Measurements from ENCODE around the gene AHDC1.
A peak's percentile ranks its signal among the peaks of the same experiment; 100 is the strongest.
"Not testable (repeated sequence)": the region's sequence is repeated elsewhere in the genome, so short reads cannot be mapped to it uniquely, and the experiment has no call there.

Gene AHDC1, protein sequence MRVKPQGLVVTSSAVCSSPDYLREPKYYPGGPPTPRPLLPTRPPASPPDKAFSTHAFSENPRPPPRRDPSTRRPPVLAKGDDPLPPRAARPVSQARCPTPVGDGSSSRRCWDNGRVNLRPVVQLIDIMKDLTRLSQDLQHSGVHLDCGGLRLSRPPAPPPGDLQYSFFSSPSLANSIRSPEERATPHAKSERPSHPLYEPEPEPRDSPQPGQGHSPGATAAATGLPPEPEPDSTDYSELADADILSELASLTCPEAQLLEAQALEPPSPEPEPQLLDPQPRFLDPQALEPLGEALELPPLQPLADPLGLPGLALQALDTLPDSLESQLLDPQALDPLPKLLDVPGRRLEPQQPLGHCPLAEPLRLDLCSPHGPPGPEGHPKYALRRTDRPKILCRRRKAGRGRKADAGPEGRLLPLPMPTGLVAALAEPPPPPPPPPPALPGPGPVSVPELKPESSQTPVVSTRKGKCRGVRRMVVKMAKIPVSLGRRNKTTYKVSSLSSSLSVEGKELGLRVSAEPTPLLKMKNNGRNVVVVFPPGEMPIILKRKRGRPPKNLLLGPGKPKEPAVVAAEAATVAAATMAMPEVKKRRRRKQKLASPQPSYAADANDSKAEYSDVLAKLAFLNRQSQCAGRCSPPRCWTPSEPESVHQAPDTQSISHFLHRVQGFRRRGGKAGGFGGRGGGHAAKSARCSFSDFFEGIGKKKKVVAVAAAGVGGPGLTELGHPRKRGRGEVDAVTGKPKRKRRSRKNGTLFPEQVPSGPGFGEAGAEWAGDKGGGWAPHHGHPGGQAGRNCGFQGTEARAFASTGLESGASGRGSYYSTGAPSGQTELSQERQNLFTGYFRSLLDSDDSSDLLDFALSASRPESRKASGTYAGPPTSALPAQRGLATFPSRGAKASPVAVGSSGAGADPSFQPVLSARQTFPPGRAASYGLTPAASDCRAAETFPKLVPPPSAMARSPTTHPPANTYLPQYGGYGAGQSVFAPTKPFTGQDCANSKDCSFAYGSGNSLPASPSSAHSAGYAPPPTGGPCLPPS (N-terminal part only)

DNA sequence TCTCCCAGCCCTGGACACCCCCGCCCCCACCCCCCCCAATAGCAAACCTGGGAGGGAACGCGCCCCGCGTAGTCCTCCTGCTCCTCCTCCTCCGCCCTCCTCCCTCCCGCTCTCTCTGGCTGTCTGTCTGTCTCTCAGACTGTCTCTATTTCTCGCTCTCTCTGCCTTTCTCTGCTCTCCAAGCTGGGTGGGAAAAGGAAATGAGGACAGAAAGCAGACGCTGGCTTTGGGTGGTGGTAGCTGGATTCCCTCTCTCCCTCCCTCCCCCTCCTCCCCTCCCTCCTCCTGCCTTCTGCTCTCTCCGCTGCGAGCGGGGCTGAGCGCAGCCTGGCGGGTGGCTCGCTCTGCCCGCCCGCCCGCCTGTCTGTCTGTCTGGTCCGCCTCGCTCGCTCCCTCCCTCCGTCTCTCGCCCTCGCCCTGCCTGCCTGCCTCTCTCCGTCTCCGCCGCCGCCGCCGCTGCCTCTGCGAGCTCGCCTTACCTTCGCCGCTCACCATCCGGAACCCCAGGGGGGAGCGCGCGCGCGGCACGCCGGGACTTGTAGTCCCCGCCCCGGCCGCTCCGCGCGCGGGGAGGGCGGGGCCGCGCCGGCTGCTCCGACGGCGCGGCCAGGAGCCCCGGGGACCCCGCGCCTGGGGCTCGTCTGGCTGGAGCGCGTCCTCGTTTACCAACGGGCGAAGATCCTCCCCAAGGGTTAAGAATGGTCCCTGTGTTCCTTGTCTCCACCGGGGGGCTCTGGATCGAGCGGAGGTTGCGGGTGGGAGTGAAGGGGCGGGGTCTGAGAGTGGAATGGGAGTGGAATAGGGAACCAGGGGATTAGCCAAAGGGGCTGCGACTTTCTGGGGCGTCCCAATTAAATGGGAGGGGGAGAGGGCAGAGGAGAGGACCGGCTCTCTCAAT is at the start of gene AHDC1:
Gene AHDC1, minus strand, starts transcription at position 464 of the 898 bp plus-strand sequence. CDS start 52,029 bp downstream, outside the sequence.
- DNase-seq (ENCODE audit: low read depth): peak; percentile 85

DNA sequence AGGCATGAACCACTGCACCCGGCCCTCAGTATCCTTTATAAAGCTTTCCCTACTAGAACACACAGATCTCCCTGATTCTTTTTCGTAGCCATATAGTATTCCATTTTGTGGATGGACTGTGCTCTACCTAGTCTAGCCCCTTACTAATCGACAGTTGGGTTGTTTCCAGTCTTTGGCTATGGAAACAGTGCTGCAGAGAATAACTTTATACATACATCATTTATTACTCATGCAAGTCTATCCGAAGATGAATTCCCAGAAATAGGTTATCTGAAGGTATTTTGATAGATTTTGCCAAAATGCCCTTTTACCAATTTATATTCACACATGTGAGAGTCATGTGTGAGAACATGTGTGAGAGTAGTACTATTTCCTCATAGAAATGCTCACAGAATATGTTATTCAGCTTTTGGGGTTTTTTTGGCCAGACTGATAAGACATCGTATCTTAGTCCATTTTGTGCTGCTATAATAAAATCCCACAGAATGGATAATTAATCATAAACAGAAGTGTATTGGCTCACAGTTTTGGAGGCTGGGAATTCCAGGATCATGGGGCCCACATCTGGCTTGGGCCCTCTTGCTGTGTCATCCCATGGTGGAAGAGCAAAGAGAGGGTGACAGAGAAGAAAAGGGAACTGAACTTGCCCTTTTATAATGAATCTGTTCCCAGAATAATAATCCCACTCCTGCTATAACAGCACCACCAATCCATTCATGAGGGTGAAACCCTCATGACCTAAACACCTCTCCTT is 48.3 kb upstream of the AHDC1 start:
- no peak for DNase-seq (ENCODE audit: low read depth)

DNA sequence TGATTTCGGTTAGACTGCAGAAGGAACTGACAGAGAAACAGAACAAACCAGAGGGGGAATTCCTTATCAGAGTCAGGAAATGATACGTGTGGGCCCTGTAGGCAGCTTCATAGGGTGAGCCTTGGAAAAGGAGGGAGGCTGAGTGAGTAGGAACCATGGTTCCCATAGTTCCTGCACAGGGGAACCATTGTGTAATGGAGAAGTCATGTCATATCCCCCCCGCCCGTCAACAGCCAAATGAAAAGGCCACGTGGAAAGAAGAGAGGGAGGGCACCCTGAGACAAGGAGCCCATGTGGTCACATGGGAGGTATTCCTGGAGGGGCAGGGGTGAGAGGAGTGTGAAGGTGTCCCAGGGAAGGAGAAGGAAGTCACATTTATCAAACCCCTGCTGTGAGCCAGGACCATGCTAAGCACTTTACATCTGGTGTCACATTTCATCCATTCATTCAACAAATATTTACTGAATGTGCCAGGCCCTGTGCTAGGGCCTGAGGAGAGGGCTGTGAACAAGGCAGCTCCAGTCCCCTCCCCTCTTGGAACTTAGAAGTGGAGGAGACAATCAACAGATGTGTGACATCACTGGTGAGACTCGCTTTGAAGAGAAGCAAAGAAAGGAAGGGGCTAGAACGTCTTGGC is 46.7 kb upstream of the AHDC1 start:
- no peak for DNase-seq (ENCODE audit: low read depth)

DNA sequence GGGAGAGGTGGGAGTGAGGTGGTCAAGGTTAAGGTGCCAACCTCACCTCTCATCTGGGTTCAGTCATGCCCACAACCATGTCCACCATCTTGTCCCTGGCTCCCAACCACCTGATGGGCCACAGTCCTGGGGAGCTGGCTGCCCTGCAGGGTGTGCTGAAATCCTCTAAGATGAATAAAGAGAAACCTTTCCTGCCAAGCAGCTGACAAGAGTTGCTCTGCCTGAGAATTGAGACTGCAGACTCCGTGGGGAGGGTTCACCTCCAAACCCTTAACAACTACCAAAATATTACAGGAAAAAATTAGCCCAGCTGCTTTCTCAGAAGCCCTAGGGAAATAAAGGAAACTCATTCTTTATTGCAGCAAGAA is 46.2 kb upstream of the AHDC1 start:
- DNase-seq (ENCODE audit: low read depth): no peak

DNA sequence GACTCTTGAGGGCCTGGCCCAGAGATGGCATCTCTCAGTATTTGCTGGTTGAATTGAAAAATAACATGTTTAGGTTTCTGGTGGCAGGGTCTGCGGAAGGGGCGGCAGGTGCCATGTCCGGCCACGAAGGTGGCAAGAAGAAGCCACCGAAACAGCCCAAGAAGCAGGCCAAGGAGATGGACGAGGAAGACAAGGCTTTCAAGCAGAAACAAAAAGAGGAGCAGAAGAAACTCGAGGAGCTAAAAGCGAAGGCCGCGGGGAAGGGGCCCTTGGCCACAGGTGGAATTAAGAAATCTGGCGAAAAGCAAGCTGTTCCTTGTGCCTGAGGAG is 45.3 kb upstream of the AHDC1 start:
- no peak for DNase-seq (ENCODE audit: low read depth)

DNA sequence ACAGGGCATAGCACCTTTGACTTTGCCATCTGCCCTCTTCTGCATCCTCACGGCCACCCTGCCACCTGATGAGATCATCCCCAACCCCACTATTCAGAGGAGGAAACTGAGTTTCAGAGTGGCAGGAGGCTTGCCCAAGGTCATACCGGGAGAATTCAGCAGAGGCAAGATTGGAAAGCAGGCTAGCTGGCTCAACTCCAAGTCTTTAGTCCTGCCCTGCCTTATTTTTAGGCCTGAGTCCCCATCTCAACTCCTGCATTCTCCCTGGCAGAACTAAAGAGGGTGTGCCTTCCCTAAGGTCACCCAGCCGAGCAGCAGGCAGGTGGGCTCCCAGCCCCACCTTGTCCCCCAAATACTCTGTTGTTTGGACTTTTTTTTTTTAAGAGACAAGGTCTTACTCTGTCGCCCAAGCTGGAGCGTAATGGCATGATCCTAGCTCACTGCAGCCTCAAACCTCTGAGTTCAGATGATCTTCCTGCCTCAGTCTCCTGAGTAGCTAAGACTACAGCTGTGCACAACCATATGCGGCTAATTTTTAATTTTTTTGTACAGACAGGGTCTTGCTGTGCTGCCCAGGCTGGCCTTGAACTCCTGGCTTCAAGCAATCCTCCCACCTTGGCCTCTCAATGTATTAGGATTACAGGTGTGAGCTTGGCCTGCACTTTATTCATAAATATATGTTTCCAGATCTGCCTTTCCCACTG is 44.8 kb upstream of the AHDC1 start:
- no peak for DNase-seq (ENCODE audit: low read depth)

DNA sequence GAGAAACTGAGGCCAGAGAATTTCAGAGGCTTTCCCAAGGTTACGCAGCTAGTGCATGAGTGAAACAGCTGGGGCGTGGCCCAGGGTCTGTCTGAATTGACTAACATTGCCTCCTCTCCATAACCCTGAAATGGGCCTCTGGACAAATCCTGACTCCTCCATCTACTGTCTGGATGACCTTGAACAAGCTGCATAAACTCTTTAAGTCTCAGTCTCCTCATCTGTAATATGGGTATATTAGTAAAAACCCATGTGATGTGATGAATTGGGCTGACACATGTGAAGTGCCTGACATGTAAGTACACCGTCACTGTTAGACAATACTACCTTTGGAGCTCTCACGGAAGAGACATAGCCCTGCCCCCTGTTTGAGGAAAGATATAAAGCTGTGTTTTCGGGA is 43.4 kb upstream of the AHDC1 start:
- no peak for DNase-seq (ENCODE audit: low read depth)

DNA sequence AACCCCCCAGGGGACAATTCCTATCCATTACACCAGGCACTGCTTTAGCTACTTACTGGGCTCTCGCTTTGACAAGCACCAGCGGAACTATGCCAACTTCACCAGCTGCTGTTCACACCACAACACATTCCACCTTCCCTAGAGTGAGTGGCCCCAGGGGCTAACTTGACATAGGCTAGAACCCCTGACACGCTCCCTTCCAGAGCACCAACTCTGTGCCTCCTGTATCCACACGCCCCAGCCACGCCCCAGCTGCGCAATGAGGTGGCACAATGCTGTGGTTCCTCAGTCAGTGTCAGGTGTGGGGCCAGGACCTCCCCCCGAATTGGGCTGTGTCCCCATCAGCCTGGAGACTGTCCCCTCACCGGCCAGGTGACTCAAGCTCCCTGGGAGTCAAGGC is 42.7 kb upstream of the AHDC1 start:
- no peak for DNase-seq (ENCODE audit: low read depth)

DNA sequence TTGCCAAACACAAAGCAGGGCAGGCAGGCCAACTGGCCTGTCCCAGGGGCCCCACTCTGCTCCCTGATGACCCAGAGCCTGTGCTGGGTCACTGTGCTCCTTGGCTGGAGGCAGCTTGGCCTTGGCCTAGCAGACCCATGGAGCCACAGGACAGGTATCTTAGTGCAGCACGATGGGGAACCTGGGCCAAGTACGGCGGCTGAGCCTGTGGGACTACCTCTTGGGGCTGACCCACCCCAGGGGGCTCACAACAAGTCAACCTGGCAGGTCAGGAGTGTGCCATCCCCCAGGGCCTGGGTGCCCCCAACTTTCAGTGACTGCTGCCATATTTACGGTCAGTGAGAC is 41.1 kb upstream of the AHDC1 start:
- DNase-seq (ENCODE audit: low read depth): no peak

DNA sequence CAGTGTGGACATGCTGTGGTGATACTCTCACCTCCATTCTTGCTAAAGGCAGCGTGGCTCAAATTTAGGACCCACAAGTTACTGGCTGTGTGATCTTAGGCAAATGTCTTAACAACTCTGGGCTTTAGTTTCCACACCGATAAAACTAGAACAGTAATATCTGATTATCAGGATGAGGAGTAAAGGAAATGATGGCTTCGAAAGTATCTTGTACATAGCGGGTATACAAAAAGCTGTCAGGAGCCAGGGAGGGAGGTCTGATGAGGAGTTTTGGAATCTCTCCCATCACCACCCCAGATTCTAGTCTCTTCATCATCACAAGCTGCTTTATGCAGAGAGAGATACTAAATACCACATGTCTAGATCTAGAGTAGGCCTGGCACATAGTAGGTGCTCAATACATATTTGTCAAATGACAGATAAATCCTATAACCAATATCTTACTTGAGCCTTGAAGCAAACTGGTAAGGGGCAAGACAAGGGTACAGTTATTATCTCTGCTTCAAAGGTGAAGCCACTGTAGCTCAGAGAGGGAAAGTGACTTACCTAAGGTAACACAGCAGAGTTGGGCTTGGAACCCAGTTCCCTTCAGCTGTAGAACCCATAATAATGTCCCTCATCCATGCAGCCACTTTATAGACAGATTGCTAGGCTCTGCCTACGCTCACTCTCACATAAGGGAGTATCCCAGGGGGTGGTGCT is 40.6 kb upstream of the AHDC1 start:
- DNase-seq (ENCODE audit: low read depth): no peak

DNA sequence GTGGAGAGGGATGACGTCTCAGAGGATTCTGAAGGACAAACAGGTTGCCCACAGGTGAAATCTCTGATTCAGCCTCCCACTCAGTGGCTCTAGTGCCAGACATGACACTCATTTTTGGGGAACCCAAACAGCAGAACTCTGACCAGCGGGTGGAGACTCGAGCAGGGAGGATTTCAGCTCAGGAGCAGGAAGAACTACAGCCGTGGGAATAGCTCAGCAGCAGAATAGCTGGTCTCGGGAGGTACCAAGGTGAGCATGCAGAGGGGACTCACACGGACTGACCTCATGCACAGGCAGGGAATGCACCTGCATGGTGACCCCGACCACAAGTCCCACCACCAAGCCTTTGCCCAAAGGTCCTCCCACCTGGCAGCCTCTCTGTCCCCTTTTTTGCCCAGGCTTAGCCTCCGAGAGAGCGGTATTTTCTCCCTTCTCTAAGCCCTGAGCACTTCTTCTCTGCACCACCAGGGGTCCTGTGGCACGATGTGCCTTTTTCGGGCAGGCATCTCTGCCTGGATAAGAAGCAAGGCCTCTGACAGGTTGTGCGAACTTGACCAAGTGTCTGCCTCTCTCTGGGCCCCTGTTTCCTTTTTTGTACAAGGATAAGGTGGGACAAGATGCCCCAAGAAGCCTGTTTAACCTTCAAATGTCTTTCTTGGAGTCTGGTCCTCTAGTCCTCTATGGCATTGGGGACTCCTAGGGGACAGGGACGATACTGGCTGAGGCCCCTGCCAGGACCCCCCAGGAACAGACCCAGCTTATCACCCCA is 39.8 kb upstream of the AHDC1 start:
- peak; percentile 64 for DNase-seq (ENCODE audit: low read depth)

DNA sequence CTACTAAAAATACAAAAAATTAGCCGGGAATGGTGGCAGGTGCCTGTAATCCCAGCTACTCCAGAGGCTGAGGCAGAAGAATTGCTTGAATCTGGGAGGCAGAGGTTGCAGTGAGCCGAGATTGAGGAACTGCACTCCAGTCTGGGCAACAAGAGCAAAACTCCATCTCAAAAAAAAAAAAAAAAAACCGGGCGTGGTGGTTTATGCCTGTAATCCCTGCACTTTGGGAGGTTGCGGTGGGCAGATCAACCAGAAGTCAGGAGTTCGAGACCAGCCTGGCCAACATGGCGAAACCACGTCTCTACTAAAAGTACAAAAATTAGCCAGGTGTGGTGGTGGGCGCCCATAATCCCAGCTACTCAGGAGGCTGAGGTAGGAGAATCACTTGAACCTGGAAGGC is 36.6 kb upstream of the AHDC1 start:
- DNase-seq (ENCODE audit: low read depth): not testable (repeated sequence)

DNA sequence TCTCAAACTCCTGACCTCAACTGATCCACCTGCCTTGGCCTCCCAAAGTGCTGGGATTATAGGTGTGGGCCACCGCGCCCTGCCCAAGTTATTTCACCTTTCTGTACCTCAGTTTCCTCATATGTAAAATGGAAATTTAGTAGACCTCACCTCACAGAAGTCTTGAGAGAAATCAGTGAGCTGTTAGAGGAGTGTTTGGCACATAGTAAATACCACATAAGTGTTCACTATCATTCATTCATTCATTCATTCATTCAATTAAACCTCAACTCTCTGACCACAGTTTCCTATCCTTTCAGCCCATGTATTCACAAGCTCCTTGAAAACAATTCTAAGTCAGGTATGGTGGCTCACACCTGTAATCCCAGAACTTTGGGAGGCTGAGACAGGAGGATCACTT is 34.9 kb upstream of the AHDC1 start:
- no peak for DNase-seq (ENCODE audit: low read depth)

DNA sequence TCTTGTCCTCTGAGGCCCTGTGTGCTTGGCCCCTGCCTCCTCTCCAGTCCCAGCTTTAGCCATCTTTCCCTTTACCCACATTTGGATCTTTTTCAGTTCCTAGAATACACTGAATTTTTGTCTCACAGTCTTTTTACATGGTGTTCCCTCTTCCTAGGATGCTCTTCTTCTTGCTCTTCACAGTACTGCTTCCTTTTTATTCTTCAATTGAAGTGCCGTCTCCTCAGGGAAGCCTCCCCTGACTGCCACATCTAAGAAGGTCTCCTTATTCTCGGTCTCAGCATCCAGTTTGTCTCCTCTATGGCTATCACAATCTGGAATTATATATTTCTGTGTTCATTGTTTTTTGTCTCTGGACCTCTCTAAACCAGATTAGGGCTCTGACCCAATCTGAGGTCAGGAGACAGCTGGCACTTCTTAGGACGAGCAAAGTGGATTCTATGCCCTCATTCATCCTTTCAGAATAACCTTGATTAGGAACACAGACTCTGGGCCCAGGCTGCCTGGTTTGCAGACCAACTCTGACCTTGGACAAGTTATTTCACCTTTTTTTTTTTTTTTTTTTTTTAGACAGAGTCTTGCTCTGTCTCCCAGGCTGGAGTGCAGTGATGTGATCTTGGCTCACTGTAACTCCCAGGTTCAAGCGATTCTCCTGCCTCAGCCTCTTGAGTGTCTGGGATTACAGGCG is 34.2 kb upstream of the AHDC1 start:
- no peak for DNase-seq (ENCODE audit: low read depth)

DNA sequence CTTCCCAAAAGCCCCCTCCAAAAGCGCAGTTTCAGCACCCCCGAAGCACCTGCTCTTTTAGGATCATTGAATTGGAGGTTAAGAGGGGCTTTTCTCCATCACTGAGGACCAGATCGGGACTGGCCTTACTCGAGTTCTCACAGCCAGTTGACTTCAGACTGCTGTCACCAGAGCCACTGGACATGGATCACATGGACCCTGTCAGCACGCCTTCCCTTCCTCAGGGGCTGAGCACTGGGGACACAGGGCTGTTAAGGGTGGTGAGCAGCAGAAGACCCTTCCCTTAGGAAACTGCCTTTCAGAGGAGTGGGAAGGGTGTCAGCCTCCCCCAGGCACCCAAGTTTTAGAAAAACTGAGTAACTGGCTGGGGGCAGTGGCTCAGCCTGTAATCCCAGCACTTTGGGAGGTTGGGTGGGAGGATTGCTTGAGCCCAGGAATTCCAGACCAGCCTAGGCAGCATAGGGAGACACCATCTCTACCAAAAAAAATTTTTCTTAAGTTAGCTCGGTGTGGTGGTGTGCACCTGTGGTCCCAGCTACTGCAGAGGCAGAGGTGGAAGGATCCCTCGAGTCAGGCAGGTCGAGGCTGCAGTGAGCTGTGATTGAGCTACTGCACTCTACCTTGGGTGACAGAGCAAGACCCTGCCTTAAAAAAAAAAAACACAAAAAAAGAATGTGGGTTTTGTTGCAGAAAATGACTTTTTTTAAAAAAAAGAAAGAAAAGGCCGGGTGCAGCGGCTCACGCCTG is 31.6 kb upstream of the AHDC1 start:
- no peak for DNase-seq (ENCODE audit: low read depth)

DNA sequence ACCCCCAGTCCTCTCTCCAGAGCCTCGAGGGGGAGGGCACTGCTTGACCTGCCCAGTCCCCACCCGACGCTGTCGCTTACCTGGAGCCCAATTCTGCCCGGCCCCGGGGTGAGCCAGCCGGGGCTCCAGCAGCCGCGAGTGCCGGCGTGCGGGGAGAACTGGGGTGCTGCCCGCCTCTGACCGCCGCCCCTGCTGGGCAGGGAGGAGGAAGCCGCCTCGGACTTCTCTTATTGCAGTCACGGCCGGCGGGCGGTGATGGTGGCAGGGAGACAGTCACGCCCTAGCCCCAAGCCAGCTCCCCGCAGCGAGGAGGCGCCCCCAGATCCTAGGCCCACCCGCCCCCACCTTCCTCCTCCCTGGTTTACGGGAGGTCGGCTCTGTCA is 31.0 kb upstream of the AHDC1 start, which contains the start of gene FGR:
Gene FGR, minus strand, starts transcription at position 201 of the 383 bp plus-strand sequence. CDS start 11,269 bp downstream, outside the sequence.
- DNase-seq (ENCODE audit: low read depth): no peak
